Fibroblast of lung (primary cell): Measurements from ENCODE around the gene HOXC9.

Source experiments
- EZH2 ChIP-seq: IDR thresholded peaks from 2 replicates; pipeline ENCODE4 v1.5.1; 2012; ENCODE audit warnings: low read length, control low read depth, mild to moderate bottlenecking; ENCODE audit errors: missing control alignments
- TF ChIP-seq, protein P1 (sequence below), 2 donors: IDR thresholded peaks in 1 of 2; conservative IDR thresholded peaks in 1 of 2; 1 replicate in 1 of 2; 2 replicates in 1 of 2; pipeline ENCODE4 v1.5.1; 2011 to 2012; ENCODE audit warnings: low read length in 2 of 2, control low read depth in 1 of 2, inconsistent platforms in 1 of 2, low read depth in 1 of 2, mild to moderate bottlenecking in 1 of 2

DNA sequence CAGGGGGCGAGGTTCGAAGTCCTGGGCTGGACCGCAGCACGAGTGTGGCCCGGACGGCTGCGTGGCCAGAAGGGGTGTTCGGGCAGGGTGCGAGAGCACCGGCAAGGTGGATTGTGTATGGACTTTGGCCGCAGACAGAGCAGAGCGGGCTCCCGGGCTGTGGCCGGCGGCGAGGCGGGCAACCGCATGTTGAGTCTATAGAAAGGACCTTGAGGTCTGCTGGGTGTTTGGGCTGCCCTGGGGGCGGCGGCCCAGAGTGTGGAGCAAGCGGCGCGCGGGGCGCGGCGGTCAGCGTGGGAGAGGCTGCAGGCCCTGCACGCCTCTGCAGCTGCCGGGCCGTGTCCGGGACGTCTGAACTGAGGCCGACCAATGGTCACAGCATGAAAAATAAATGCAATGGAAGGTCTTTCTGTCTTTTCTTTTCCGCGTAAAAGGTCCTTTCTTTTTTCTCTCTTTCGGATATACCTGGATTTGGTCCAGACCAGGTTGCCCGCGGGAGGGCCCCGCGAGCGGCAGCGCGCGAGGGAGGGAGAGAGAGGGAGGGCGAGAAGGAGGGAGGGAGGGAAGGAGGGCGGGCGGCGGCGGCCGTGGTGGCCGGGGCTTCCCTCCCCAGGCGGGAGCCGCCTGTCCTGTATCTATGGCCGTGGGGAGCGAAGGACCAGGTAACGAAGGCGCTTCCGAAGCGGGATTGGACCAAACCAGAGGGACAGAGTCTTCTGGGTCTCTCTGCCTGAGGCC is 5.5 kb upstream of the HOXC9 start:
- TF ChIP-seq, protein P1, sequence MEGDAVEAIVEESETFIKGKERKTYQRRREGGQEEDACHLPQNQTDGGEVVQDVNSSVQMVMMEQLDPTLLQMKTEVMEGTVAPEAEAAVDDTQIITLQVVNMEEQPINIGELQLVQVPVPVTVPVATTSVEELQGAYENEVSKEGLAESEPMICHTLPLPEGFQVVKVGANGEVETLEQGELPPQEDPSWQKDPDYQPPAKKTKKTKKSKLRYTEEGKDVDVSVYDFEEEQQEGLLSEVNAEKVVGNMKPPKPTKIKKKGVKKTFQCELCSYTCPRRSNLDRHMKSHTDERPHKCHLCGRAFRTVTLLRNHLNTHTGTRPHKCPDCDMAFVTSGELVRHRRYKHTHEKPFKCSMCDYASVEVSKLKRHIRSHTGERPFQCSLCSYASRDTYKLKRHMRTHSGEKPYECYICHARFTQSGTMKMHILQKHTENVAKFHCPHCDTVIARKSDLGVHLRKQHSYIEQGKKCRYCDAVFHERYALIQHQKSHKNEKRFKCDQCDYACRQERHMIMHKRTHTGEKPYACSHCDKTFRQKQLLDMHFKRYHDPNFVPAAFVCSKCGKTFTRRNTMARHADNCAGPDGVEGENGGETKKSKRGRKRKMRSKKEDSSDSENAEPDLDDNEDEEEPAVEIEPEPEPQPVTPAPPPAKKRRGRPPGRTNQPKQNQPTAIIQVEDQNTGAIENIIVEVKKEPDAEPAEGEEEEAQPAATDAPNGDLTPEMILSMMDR (conservative IDR thresholded peaks at IDR 0.05 in 1 of 2, IDR thresholded peaks at IDR 0.05 in 1 of 2; ENCODE audit: low read depth in 1 of 2, low read length in 2 of 2), result no peak
- TF ChIP-seq EZH2, result peak; percentile 77
